Endothelial cell of umbilical vein (primary cell): ENCODE measurements around the gene TWF2.

Experiments used
- EZH2 ChIP-seq: IDR thresholded peaks from 2 replicates; pipeline ENCODE4 v1.6.1; 2012; ENCODE audit warnings: borderline replicate concordance, low read depth, mild to moderate bottlenecking, moderate library complexity, low read length, inconsistent platforms; ENCODE audit not compliant: severe bottlenecking
- FOS ChIP-seq: IDR thresholded peaks from 2 replicates; pipeline ENCODE4 v1.6.1; 2011; ENCODE audit warnings: mild to moderate bottlenecking, low read length, moderate library complexity, borderline replicate concordance; ENCODE audit not compliant: insufficient read depth
- GATA2 ChIP-seq: IDR thresholded peaks from 2 replicates; pipeline ENCODE4 v1.7.0; 2011; ENCODE audit warnings: low read depth, mild to moderate bottlenecking, moderate library complexity, mixed read lengths, low read length; ENCODE audit not compliant: insufficient read length, insufficient read depth
- JUN ChIP-seq: IDR thresholded peaks from 2 replicates; pipeline ENCODE4 v1.6.1; 2011; ENCODE audit warnings: borderline replicate concordance, low read depth; ENCODE audit not compliant: insufficient read length, insufficient read depth
- MYC ChIP-seq: IDR thresholded peaks from one replicate; pipeline ENCODE4 v1.6.1; 2011; ENCODE audit warnings: mild to moderate bottlenecking, low read depth, low read length
- POLR2A ChIP-seq: IDR thresholded peaks from 2 replicates; pipeline ENCODE4 v1.6.1; 2012; ENCODE audit warnings: low read depth, mild to moderate bottlenecking, control low read depth, low read length
- POLR2AphosphoS5 ChIP-seq: IDR thresholded peaks from 2 replicates; pipeline ENCODE4 v1.6.1; 2012; ENCODE audit warnings: low read depth, mild to moderate bottlenecking, control low read depth, low read length, moderate library complexity; ENCODE audit not compliant: insufficient read depth
- TF ChIP-seq, protein P1 (sequence below), 2 donors: IDR thresholded peaks; 1 replicate in 1 of 2; 2 replicates in 1 of 2; pipeline ENCODE4 v1.5.1; 2011; ENCODE audit warnings: low read length in 2 of 2, mild to moderate bottlenecking in 2 of 2, moderate library complexity in 2 of 2, control low read depth in 1 of 2, inconsistent platforms in 1 of 2, low read depth in 1 of 2; ENCODE audit not compliant: insufficient read depth in 1 of 2; ENCODE audit errors: extremely low read depth in 1 of 2
- TF ChIP-seq, protein P2 (sequence below): IDR thresholded peaks from 2 replicates; pipeline ENCODE4 v1.6.1; 2011; ENCODE audit not compliant: insufficient read depth, insufficient read length

DNA sequence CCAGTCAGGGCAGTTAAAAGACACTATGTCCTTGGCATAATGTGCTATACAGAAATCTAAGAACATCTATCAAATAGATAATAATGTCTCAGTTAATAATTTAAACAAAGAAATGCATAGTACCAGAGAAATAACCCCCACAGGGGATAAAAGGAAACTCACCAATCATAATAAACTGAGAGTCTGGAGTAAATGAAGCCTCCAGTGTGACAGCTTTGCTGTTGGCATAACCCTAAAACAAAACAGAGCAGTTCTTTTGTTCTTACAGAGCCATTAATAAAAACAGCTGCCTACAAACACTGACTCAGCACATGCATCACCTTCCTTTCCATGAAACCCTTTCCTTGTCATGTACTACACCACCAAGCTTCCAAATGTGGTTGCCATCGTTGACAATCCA lies 20.1 kb upstream of the TWF2 start:
- TF ChIP-seq, protein P1, sequence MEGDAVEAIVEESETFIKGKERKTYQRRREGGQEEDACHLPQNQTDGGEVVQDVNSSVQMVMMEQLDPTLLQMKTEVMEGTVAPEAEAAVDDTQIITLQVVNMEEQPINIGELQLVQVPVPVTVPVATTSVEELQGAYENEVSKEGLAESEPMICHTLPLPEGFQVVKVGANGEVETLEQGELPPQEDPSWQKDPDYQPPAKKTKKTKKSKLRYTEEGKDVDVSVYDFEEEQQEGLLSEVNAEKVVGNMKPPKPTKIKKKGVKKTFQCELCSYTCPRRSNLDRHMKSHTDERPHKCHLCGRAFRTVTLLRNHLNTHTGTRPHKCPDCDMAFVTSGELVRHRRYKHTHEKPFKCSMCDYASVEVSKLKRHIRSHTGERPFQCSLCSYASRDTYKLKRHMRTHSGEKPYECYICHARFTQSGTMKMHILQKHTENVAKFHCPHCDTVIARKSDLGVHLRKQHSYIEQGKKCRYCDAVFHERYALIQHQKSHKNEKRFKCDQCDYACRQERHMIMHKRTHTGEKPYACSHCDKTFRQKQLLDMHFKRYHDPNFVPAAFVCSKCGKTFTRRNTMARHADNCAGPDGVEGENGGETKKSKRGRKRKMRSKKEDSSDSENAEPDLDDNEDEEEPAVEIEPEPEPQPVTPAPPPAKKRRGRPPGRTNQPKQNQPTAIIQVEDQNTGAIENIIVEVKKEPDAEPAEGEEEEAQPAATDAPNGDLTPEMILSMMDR (IDR thresholded peaks at IDR 0.05; ENCODE audit: extremely low read depth in 1 of 2, insufficient read depth in 1 of 2, low read depth in 1 of 2, low read length in 2 of 2), result no peak
- TF ChIP-seq EZH2 (no peak), POLR2A (no peak), MYC (no peak), FOS (peak; percentile 71), POLR2AphosphoS5 (no peak), JUN (no peak), GATA2 (no peak)
- TF ChIP-seq, protein P2, sequence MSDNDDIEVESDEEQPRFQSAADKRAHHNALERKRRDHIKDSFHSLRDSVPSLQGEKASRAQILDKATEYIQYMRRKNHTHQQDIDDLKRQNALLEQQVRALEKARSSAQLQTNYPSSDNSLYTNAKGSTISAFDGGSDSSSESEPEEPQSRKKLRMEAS, result no peak
